KMS-11 (cell line): ENCODE results near the gene FCHSD1.
"Not testable (repeated sequence)": the region's sequence is repeated elsewhere in the genome, so short reads cannot be mapped to it uniquely, and the experiment has no call there.

Experiments used
- H2AFZ ChIP-seq: fragments of 200-600 bp; sonication (generic); 2 replicates; pipeline ENCODE4 v1.6.1; 2016; ENCODE audit warnings: antibody characterized with exemption, mixed run types, low read depth
- H3K27ac ChIP-seq: fragments of 200-600 bp; sonication (generic); 2 replicates; pipeline ENCODE4 v1.6.1; 2016; ENCODE audit warnings: mild to moderate bottlenecking, mixed run types
- H3K27me3 ChIP-seq: fragments of 200-600 bp; sonication (generic); 2 replicates; pipeline ENCODE4 v1.6.1; 2017; ENCODE audit warnings: mild to moderate bottlenecking, low read depth, mixed run types, moderate library complexity; ENCODE audit not compliant: insufficient read depth
- H3K36me3 ChIP-seq: fragments of 200-600 bp; sonication (generic); 2 replicates; pipeline ENCODE4 v1.6.1; 2017; ENCODE audit warnings: mild to moderate bottlenecking, mixed run types; ENCODE audit not compliant: insufficient read depth
- H3K4me1 ChIP-seq: fragments of 200-600 bp; sonication (generic); 2 replicates; pipeline ENCODE4 v1.6.1; 2016; ENCODE audit warnings: mild to moderate bottlenecking, low read depth, mixed run types; ENCODE audit not compliant: poor library complexity, severe bottlenecking
- H3K4me2 ChIP-seq: fragments of 200-600 bp; sonication (generic); 2 replicates; pipeline ENCODE4 v1.7.0; 2016; ENCODE audit warnings: mild to moderate bottlenecking, mixed run types
- H3K4me3 ChIP-seq: fragments of 200-600 bp; sonication (generic); IDR thresholded peaks from 2 replicates; pipeline ENCODE4 v1.6.1; 2017; ENCODE audit warnings: low read depth, low read length, mixed read lengths; ENCODE audit not compliant: insufficient read depth
- H3K79me2 ChIP-seq: fragments of 200-600 bp; sonication (generic); 2 replicates; pipeline ENCODE4 v1.6.1; 2016; ENCODE audit warnings: low read depth, mixed run types; ENCODE audit not compliant: insufficient read depth
- H3K9ac ChIP-seq: fragments of 200-600 bp; sonication (generic); 2 replicates; pipeline ENCODE4 v1.6.1; 2016; ENCODE audit warnings: mild to moderate bottlenecking, mixed run types
- H4K20me1 ChIP-seq: fragments of 200-600 bp; sonication (generic); 2 replicates; pipeline ENCODE4 v1.6.1; 2016; ENCODE audit warnings: mild to moderate bottlenecking, mixed run types; ENCODE audit not compliant: insufficient read depth
- CTCF ChIP-seq: fragments of 200-600 bp; sonication (generic); conservative IDR thresholded peaks from 2 replicates; pipeline ENCODE4 v1.6.1; 2017; ENCODE audit warnings: low read depth, mild to moderate bottlenecking, antibody characterized with exemption, low read length, moderate library complexity, mixed read lengths

FCHSD1 gene

GRCh38 chr5:141613344-141613743 lies 37.9 kb downstream of the FCHSD1 start:
- Histone ChIP-seq H3K4me1 (peaks cover 14% of the 10 kb centered on the region), H3K4me3 (no peak overlapping the region), H3K27ac (no peak overlapping the region), H3K4me2 (no peak overlapping the region), H2AFZ (no peak overlapping the region), H3K27me3 (no peaks in the 10 kb centered on the region), H3K9ac (no peak overlapping the region), H3K79me2 (peaks cover 92% of the 10 kb centered on the region), H3K36me3 (no peaks in the 10 kb centered on the region), H4K20me1 (no peaks in the 10 kb centered on the region)
- no peak for TF ChIP-seq CTCF

GRCh38 chr5:141611289-141611688 lies 39.9 kb downstream of the FCHSD1 start:
- Histone ChIP-seq H3K9ac (no peak overlapping the region), H3K4me1 (peaks cover 8% of the 10 kb centered on the region), H3K36me3 (no peaks in the 10 kb centered on the region), H3K4me2 (no peak overlapping the region), H4K20me1 (no peaks in the 10 kb centered on the region), H3K27ac (no peak overlapping the region), H3K79me2 (peaks cover 94% of the 10 kb centered on the region), H3K27me3 (no peaks in the 10 kb centered on the region), H3K4me3 (no peak overlapping the region), H2AFZ (no peak overlapping the region)
- TF ChIP-seq CTCF = no peak

GRCh38 chr5:141609921-141610320 lies 41.3 kb downstream of the FCHSD1 start:
- H3K4me2 ChIP-seq, H3K9ac ChIP-seq, H3K4me3 ChIP-seq, H3K27ac ChIP-seq, H4K20me1 ChIP-seq, H3K36me3 ChIP-seq, H2AFZ ChIP-seq, H3K27me3 ChIP-seq: not testable (repeated sequence)
- Histone ChIP-seq H3K4me1 (peaks cover 20% of the 10 kb centered on the region), H3K79me2 (peaks cover 92% of the 10 kb centered on the region)

- Histone ChIP-seq H3K4me1 (peaks cover 26% of the 10 kb centered on the region), H3K27ac (no peak overlapping the region), H3K4me2 (no peak overlapping the region), H3K4me3 (no peak overlapping the region), H3K79me2 (peaks cover 93% of the 10 kb centered on the region; the same call in 1 of the 2 replicates), H2AFZ (no peak overlapping the region), H4K20me1 (no peaks in the 10 kb centered on the region), H3K27me3 (no peaks in the 10 kb centered on the region), H3K9ac (no peak overlapping the region), H3K36me3 (no peaks in the 10 kb centered on the region)
- no peak for TF ChIP-seq CTCF
Observed at GRCh38 chr5:141609044-141609443, 42.2 kb downstream of the FCHSD1 start.

- TF ChIP-seq CTCF = no peak
- no peak overlapping the region for H3K4me3 ChIP-seq
- H3K36me3 ChIP-seq = no peaks in the 10 kb centered on the region
- H3K4me2 ChIP-seq = no peak overlapping the region
- peaks cover 26% of the 10 kb centered on the region for H3K4me1 ChIP-seq
- H4K20me1 ChIP-seq = no peaks in the 10 kb centered on the region
- no peak overlapping the region for H3K27ac ChIP-seq
- no peak overlapping the region for H3K9ac ChIP-seq
- H3K79me2 ChIP-seq = peaks cover 93% of the 10 kb centered on the region; the same call in 1 of the 2 replicates
- H3K27me3 ChIP-seq = no peaks in the 10 kb centered on the region
- H2AFZ ChIP-seq = no peak overlapping the region
Observed at GRCh38 chr5:141608557-141608956, 42.7 kb downstream of the FCHSD1 start.
